Middle frontal gyrus (tissue), 1 donor: ENCODE measurements around the gene SLC33A1.
A peak's percentile ranks its signal among the peaks of the same experiment; 100 is the strongest.
"Not testable (repeated sequence)": the region's sequence is repeated elsewhere in the genome, so short reads cannot be mapped to it uniquely, and the experiment has no call there.

ENCODE experiments used
- DNase-seq: peaks from one replicate; pipeline ENCODE4 v3.0.0-alpha.2; 2015; ENCODE audit warnings: low spot score; ENCODE audit errors: extremely low spot score

Gene SLC33A1

GRCh38 chr3:155862290-155862982 is 8.2 kb upstream of the SLC33A1 start:
- not testable (repeated sequence) for DNase-seq

- no peak for DNase-seq
Measured at GRCh38 chr3:155861476-155862183, 7.4 kb upstream of the SLC33A1 start.

- not testable (repeated sequence) for DNase-seq
Measured at GRCh38 chr3:155860424-155860823, 6.2 kb upstream of the SLC33A1 start.

GRCh38 chr3:155859859-155860258 is 5.6 kb upstream of the SLC33A1 start:
- no peak for DNase-seq

GRCh38 chr3:155853214-155854140 is 750 bp downstream of the SLC33A1 start:
- DNase-seq: no peak

GRCh38 chr3:155852341-155852740 is 1.9 kb downstream of the SLC33A1 start:
- no peak for DNase-seq

GRCh38 chr3:155849404-155849803 is 4.8 kb downstream of the SLC33A1 start:
- DNase-seq: not testable (repeated sequence)

GRCh38 chr3:155847993-155848392 is 6.2 kb downstream of the SLC33A1 start:
- no peak for DNase-seq

GRCh38 chr3:155846119-155846518 is 8.1 kb downstream of the SLC33A1 start:
- DNase-seq: no peak

- DNase-seq: no peak
Measured at GRCh38 chr3:155843569-155843968, 10.7 kb downstream of the SLC33A1 start.

- DNase-seq: no peak
Measured at GRCh38 chr3:155835341-155836071, 18.7 kb downstream of the SLC33A1 start.

- not testable (repeated sequence) for DNase-seq
Measured at GRCh38 chr3:155828490-155829098, 25.6 kb downstream of the SLC33A1 start.

GRCh38 chr3:155815030-155815545 is 39.1 kb downstream of the SLC33A1 start:
- no peak for DNase-seq

GRCh38 chr3:155813224-155813623 is 41.0 kb downstream of the SLC33A1 start:
- not testable (repeated sequence) for DNase-seq

- DNase-seq: no peak
Measured at GRCh38 chr3:155809181-155809580, 45.0 kb downstream of the SLC33A1 start.

- DNase-seq: no peak
Measured at GRCh38 chr3:155807823-155808222, 46.4 kb downstream of the SLC33A1 start.

- peak; percentile 51 for DNase-seq
Measured at GRCh38 chr3:155805802-155806618, 48.2 kb downstream of the SLC33A1 start, which contains the start of gene C3orf33. C3orf33 (minus strand) TSS chr3:155806278; CDS start chr3:155806252, 26 bp downstream.

- DNase-seq: no peak
Measured at GRCh38 chr3:155805204-155805801, 48.9 kb downstream of the SLC33A1 start.

GRCh38 chr3:155804323-155804722 is 49.9 kb downstream of the SLC33A1 start:
- DNase-seq: no peak
